Astrocyte (in vitro differentiated cells and primary cell): ENCODE results near the gene GSG1L.

ENCODE experiments used
- EZH2 ChIP-seq: IDR thresholded peaks from 2 replicates; pipeline ENCODE4 v1.6.1; 2012; ENCODE audit warnings: mild to moderate bottlenecking, low read length, inconsistent platforms; ENCODE audit not compliant: insufficient read depth
- TF ChIP-seq, protein P1 (sequence below): IDR thresholded peaks from 2 replicates; pipeline ENCODE4 v1.5.1; 2011; ENCODE audit warnings: low read depth, mild to moderate bottlenecking, inconsistent platforms, low read length, moderate library complexity; ENCODE audit not compliant: insufficient read depth

DNA sequence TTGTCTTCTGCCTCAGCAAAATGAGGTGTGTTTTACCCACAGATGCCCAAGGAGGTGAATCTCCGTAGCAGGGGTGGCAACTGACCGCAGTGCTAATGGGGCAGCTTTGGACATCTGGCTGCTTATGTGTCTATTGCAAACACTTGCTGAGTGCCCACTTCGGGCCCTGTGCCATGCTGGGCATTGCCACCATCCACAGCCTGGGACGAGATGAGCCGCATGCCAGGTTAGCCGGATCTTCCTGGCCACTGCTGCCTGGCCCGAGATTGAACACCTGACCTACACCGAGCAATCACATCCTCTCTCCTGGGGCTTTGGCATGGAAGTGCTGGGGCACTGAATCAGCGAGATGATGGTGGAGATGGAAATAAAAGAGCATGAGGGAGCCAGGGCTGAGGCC lies 238.7 kb downstream of the GSG1L start:
- TF ChIP-seq, protein P1, sequence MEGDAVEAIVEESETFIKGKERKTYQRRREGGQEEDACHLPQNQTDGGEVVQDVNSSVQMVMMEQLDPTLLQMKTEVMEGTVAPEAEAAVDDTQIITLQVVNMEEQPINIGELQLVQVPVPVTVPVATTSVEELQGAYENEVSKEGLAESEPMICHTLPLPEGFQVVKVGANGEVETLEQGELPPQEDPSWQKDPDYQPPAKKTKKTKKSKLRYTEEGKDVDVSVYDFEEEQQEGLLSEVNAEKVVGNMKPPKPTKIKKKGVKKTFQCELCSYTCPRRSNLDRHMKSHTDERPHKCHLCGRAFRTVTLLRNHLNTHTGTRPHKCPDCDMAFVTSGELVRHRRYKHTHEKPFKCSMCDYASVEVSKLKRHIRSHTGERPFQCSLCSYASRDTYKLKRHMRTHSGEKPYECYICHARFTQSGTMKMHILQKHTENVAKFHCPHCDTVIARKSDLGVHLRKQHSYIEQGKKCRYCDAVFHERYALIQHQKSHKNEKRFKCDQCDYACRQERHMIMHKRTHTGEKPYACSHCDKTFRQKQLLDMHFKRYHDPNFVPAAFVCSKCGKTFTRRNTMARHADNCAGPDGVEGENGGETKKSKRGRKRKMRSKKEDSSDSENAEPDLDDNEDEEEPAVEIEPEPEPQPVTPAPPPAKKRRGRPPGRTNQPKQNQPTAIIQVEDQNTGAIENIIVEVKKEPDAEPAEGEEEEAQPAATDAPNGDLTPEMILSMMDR, result no peak
- TF ChIP-seq EZH2, result no peak
